GM12878 (cell line): ENCODE results near the gene TIMM9. TPM values are rescaled to one million over a fixed set of nuclear protein-coding genes. Genes with fewer than 3 reads are reported as not detected.

Experiments used
- ATAC-seq: fragments of 200-7000 bp; cut with Tn5 transposase; 3 replicates; pipeline ENCODE4 v1.9.1; 2020; ENCODE audit warnings: mild to moderate bottlenecking, moderate library complexity
- BruUV-seq: library from RNA; stranded (reverse); fragments of 400-500 nt; replicated peaks from 2 replicates; lab custom pipeline; 2021; lab: Mats Ljungman, UMichigan
- CTCF ChIA-PET: fragments of 300-600 bp; sonication (Branson Sonifier 250); formaldehyde crosslinking; extraction: SDS; loops from one replicate; lab custom pipeline; 2021; ENCODE audit warnings: inconsistent platforms; lab: Yijun Ruan, JAX
- POLR2A ChIA-PET: fragments of 350-600 bp; formaldehyde crosslinking; extraction: SDS; loops from one replicate; lab custom pipeline; 2021; ENCODE audit warnings: inconsistent platforms; lab: Charles Lee
- RAD21 ChIA-PET: fragments of 300-600 bp; sonication (Branson Sonifier 250); formaldehyde crosslinking; loops from one replicate; lab custom pipeline; 2023; ENCODE audit warnings: antibody characterized with exemption; ENCODE audit not compliant: unreplicated experiment; lab: Charles Lee
- SMC1A ChIA-PET: fragments of 300-600 bp; sonication (Branson Sonifier 250); formaldehyde crosslinking; loops from one replicate; lab custom pipeline; 2023; ENCODE audit not compliant: unreplicated experiment, uncharacterized antibody; lab: Charles Lee
- DNase-seq: peaks from one replicate; pipeline ENCODE4 v3.0.0-alpha.2; 2011; ENCODE audit warnings: low read depth, low spot score
- FAIRE-seq: peaks from 3 replicates; lab custom pipeline; 2011; peaks lifted over from hg19 to GRCh38; lab: Jason Lieb, UNC
- H2AFZ ChIP-seq: 2 replicates; pipeline ENCODE4 v1.6.0; 2011; ENCODE audit warnings: low read depth, low read length, control low read depth; ENCODE audit not compliant: control insufficient read depth
- H3K27ac ChIP-seq: 2 replicates; pipeline ENCODE4 v1.5.1; 2011; ENCODE audit warnings: control low read depth; ENCODE audit not compliant: control insufficient read depth, insufficient read depth
- H3K27me3 ChIP-seq, 2 experiments: replicated peaks in 1 of 2; 2 replicates each; pipeline versions ENCODE4 v1.6.0 to v1.6.1; 2011; ENCODE audit warnings: low read length in 1 of 2; ENCODE audit not compliant: control insufficient read depth in 2 of 2, insufficient read depth in 2 of 2
- H3K36me3 ChIP-seq, 2 experiments: 2 replicates each; pipeline ENCODE4 v1.5.1; 2011; ENCODE audit warnings: low read length in 1 of 2; ENCODE audit not compliant: control insufficient read depth in 2 of 2, insufficient read depth in 2 of 2
- H3K4me1 ChIP-seq: 2 replicates; pipeline ENCODE4 v1.6.1; 2011; ENCODE audit warnings: mild to moderate bottlenecking, low read length, moderate library complexity, mixed read lengths; ENCODE audit not compliant: control insufficient read depth, insufficient read depth
- H3K4me2 ChIP-seq: 2 replicates; pipeline ENCODE4 v1.6.0; 2011; ENCODE audit warnings: control low read depth; ENCODE audit not compliant: control insufficient read depth, insufficient read depth
- H3K4me3 ChIP-seq: fragments of 200-600 bp; sonication (generic); 2 replicates; pipeline ENCODE4 v1.5.1; 2016
- H3K79me2 ChIP-seq: 2 replicates; pipeline ENCODE4 v1.6.0; 2011; ENCODE audit warnings: low read length; ENCODE audit not compliant: control insufficient read depth, insufficient read depth
- H3K9ac ChIP-seq: 2 replicates; pipeline ENCODE4 v1.8.0; 2011; ENCODE audit warnings: low read length, control low read depth, mixed read lengths; ENCODE audit not compliant: control insufficient read depth, insufficient read depth
- H3K9me3 ChIP-seq: replicated peaks from 3 replicates; pipeline ENCODE4 v1.5.1; 2011; ENCODE audit warnings: mild to moderate bottlenecking, low read length; ENCODE audit not compliant: control insufficient read depth, insufficient read depth
- H4K20me1 ChIP-seq: 2 replicates; pipeline ENCODE4 v1.6.0; 2011; ENCODE audit not compliant: control insufficient read depth, insufficient read depth
- ASH2L ChIP-seq: fragments of 300-600, 200-600 bp; sonication (generic); IDR thresholded peaks from 2 replicates; pipeline ENCODE4 v1.6.1; 2017; ENCODE audit warnings: low read depth, mild to moderate bottlenecking, borderline replicate concordance
- BMI1 ChIP-seq: fragments of 450-650 bp; IDR thresholded peaks from 2 replicates; pipeline ENCODE4 v1.6.1; 2016; ENCODE audit warnings: mild to moderate bottlenecking, moderate library complexity, borderline replicate concordance
- CEBPZ ChIP-seq: fragments of 150-350 bp; IDR thresholded peaks from 2 replicates; pipeline ENCODE4 v1.6.1; 2016; ENCODE audit warnings: low read depth, low read length
- EGR1 ChIP-seq, 2 experiments: IDR thresholded peaks; 1 replicate in 1 of 2; 2 replicates in 1 of 2; pipeline ENCODE4 v1.6.1; 2011 to 2012; ENCODE audit warnings: low read depth in 2 of 2, low read length in 2 of 2, borderline replicate concordance in 1 of 2, mild to moderate bottlenecking in 1 of 2, moderate library complexity in 1 of 2
- ETV6 ChIP-seq, 2 experiments: fragments of 450-650 bp in 1 of 2; IDR thresholded peaks in 1 of 2; conservative IDR thresholded peaks in 1 of 2; 2 replicates each; pipeline ENCODE4 v1.6.1; 2014; ENCODE audit warnings: antibody characterized with exemption in 1 of 2, borderline replicate concordance in 1 of 2, low read depth in 1 of 2, mild to moderate bottlenecking in 1 of 2, moderate library complexity in 1 of 2
- FOXM1 ChIP-seq: IDR thresholded peaks from 2 replicates; pipeline ENCODE4 v1.6.1; 2012; ENCODE audit warnings: low read depth, mild to moderate bottlenecking, inconsistent platforms, low read length, moderate library complexity
- MLLT1 ChIP-seq: fragments of 450-650 bp; IDR thresholded peaks from 2 replicates; pipeline ENCODE4 v1.6.1; 2016; ENCODE audit warnings: mild to moderate bottlenecking
- MXI1 ChIP-seq: fragments of 150-350 bp; IDR thresholded peaks from 2 replicates; pipeline ENCODE4 v1.6.1; 2011; ENCODE audit warnings: low read depth, mild to moderate bottlenecking, inconsistent platforms, low read length, improper control_type of control experiment
- MYB ChIP-seq: fragments of 150-350 bp; IDR thresholded peaks from 2 replicates; pipeline ENCODE4 v1.6.1; 2014; ENCODE audit warnings: mild to moderate bottlenecking, low read depth, low read length, borderline replicate concordance
- SP1 ChIP-seq: IDR thresholded peaks from one replicate; pipeline ENCODE4 v1.6.1; 2011; ENCODE audit warnings: low read depth, low read length
- WRNIP1 ChIP-seq: IDR thresholded peaks from 2 replicates; pipeline ENCODE4 v1.6.1; 2011; ENCODE audit warnings: low read depth, low read length, improper control_type of control experiment, borderline replicate concordance
- ZNF592 ChIP-seq: fragments of 450-650 bp; IDR thresholded peaks from 2 replicates; pipeline ENCODE4 v1.6.1; 2017; ENCODE audit warnings: mild to moderate bottlenecking, moderate library complexity
- WGBS: methylation state at CpG from one replicate; pipeline ENCODE4 v1.1.6; 2016; ENCODE audit warnings: low lambda C conversion rate; ENCODE audit not compliant: insufficient replicate concordance, insufficient coverage; ENCODE audit errors: missing lambda C conversion rate; 5-methylcytosine and 5-hydroxymethylcytosine counted together
- in situ Hi-C: fragments of 300-500 bp; cut with MboI; formaldehyde crosslinking; loops from 9 replicates; pipeline ENCODE4 v1.14.3; 2018; ENCODE audit warnings: mixed read lengths
- intact Hi-C: fragments of 100-400 bp; cut with micrococcal nuclease; formaldehyde crosslinking; loops from one replicate; pipeline ENCODE4 v1.14.2; 2022; ENCODE audit not compliant: unreplicated experiment
- polyA plus RNA-seq, 11 experiments: library from polyadenylated mRNA; depleted of rRNA in 4 of 11; unstranded in 6 of 11; stranded (reverse) in 5 of 11; fragments of >200 nt; fragmentation: Nextera tagmentation in 4 of 11; fragmentation: Illumina TruSeq in 1 of 11; extraction: Ambion mirVana in 4 of 11; extraction: Trizol in 1 of 11; gene quantifications; 1 replicate in 1 of 11; 2 replicates in 10 of 11; pipeline versions ENCODE4 v1.2.1 to v1.2.3, GENCODE V29; 2011 to 2016; ENCODE audit warnings: inconsistent platforms in 2 of 11, missing spikeins in 2 of 11, low read depth in 1 of 11
- total RNA-seq, 4 experiments: library from RNA; depleted of rRNA in 3 of 4; stranded (reverse); fragments of >200 nt in 3 of 4; fragmentation: Illumina TruSeq in 1 of 4; extraction: Trizol in 1 of 4; gene quantifications; 2 replicates each; pipeline versions ENCODE4 v1.2.1 to v1.2.3, GENCODE V29; 2013 to 2021

TIMM9 gene
- total and polyA plus RNA-seq, 10 of the 15 experiments (the other 5 are each of a cell fraction or from before 2014, with no cell fraction given) = 36.6 to 116 (median 62.0) TPM

- no peaks in the 10 kb centered on the region for H3K79me2 ChIP-seq
- CTCF ChIA-PET = interaction anchor here (1.2 kb wide), 1 partner anchor 18 kb away, joined by 3 read pairs; no protein-coding TSS in a partner anchor
- H3K9me3 ChIP-seq = no peaks in the 10 kb centered on the region
- no peaks in the 10 kb centered on the region for H3K4me1 ChIP-seq
- DNase-seq = no peak
- FAIRE-seq = no peak
- H3K9ac ChIP-seq = no peak overlapping the region
- 93% methylated on average over 2 of the region's 2 CpGs for WGBS
- H3K4me2 ChIP-seq = no peak overlapping the region
- no TSS peak for BruUV-seq
- H3K27ac ChIP-seq = no peak overlapping the region
- RAD21 ChIA-PET = no interaction called here
- SMC1A ChIA-PET = interaction anchor here (1.7 kb wide), 1 partner anchor 9 kb away, joined by 5 read pairs; no protein-coding TSS in a partner anchor
- POLR2A ChIA-PET = no interaction called here
- H4K20me1 ChIP-seq = no peaks in the 10 kb centered on the region
- in situ Hi-C loops = no loop called here
- no peak for ATAC-seq
- TF ChIP-seq MLLT1 (no peak), MXI1 (no peak), ETV6 (conservative IDR thresholded peaks at IDR 0.05 in 1 of 2, IDR thresholded peaks at IDR 0.05 in 1 of 2; ENCODE audit: borderline replicate concordance in 1 of 2, low read depth in 1 of 2) (no peak), EGR1 (IDR thresholded peaks at IDR 0.05; ENCODE audit: borderline replicate concordance in 1 of 2, low read depth in 2 of 2, low read length in 2 of 2) (no peak), CEBPZ (no peak), ASH2L (no peak), ZNF592 (no peak), MYB (no peak), SP1 (no peak), BMI1 (no peak), FOXM1 (no peak), WRNIP1 (no peak)
- H3K36me3 ChIP-seq = peaks cover 0 to 12% of the 10 kb centered on the region in 2 experiments; a peak in 3 of 4 replicates
- intact Hi-C loops = no loop called here
- H3K4me3 ChIP-seq = no peak overlapping the region
- H2AFZ ChIP-seq = no peak overlapping the region
- no peaks in the 10 kb centered on the region for H3K27me3 ChIP-seq
Observed at GRCh38 chr14:58467575-58467974, 40.2 kb upstream of the TIMM9 start.
